Gastrocnemius medialis (tissue), 4 donors: ENCODE results near the gene TRAPPC8. TPM values are rescaled to one million over a fixed set of nuclear protein-coding genes. Genes with fewer than 3 reads are reported as not detected.
A peak's percentile ranks its signal among the peaks of the same experiment; 100 is the strongest.
"Not testable (repeated sequence)": the region's sequence is repeated elsewhere in the genome, so short reads cannot be mapped to it uniquely, and the experiment has no call there.

Experiments
- ATAC-seq, 2 donors: fragments of 150-250 bp; one replicate each; pipeline ENCODE4 v1.9.1; 2016
- DNase-seq, 2 donors: peaks; one replicate each; pipeline ENCODE4 v3.0.0-alpha.2; 2019
- H3K27ac ChIP-seq, 4 donors: fragments of 200-600 bp; sonication (generic); 1 replicate in 1 of 4; 2 replicates in 3 of 4; pipeline ENCODE4 v1.5.1; 2016 to 2018; ENCODE audit warnings: mild to moderate bottlenecking in 2 of 4, moderate library complexity in 1 of 4
- H3K27me3 ChIP-seq, 3 donors: fragments of 200-600 bp; sonication (generic) in 2 of 3; 1 replicate in 1 of 3; 2 replicates in 2 of 3; pipeline versions ENCODE4 v1.5.1 to v1.6.0; 2016 to 2019; ENCODE audit warnings: mild to moderate bottlenecking in 1 of 3, moderate library complexity in 1 of 3
- H3K36me3 ChIP-seq, 2 donors: fragments of 200-600 bp; sonication (generic) in 1 of 2; one replicate each; pipeline ENCODE4 v1.5.1; 2017 to 2018
- H3K4me1 ChIP-seq, 2 donors: fragments of 200-600 bp; sonication (generic) in 1 of 2; one replicate each; pipeline ENCODE4 v1.5.1; 2016 to 2017; ENCODE audit warnings: mild to moderate bottlenecking in 2 of 2
- H3K4me3 ChIP-seq, 4 donors: fragments of 200-600 bp; sonication (generic) in 3 of 4; 1 replicate in 1 of 4; 2 replicates in 3 of 4; pipeline ENCODE4 v1.5.1; 2016 to 2019; ENCODE audit warnings: mild to moderate bottlenecking in 2 of 4
- H3K9me3 ChIP-seq, 3 donors: fragments of 200-600 bp; sonication (generic) in 2 of 3; 1 replicate in 1 of 3; 2 replicates in 2 of 3; pipeline ENCODE4 v1.5.1; 2016 to 2019
- POLR2A ChIP-seq, 2 donors: fragments of 450-650 bp; IDR thresholded peaks; one replicate each; pipeline ENCODE4 v1.6.1; 2017; ENCODE audit warnings: antibody characterized with exemption in 2 of 2, mild to moderate bottlenecking in 2 of 2, moderate library complexity in 2 of 2
- in situ Hi-C, 4 donors: fragments of 200-750 bp; cut with MboI; loops; one replicate each; pipeline versions ENCODE4 v1.15.0 to v1.8.0; 2017; ENCODE audit warnings: low sequenced_read_pairs in 4 of 4
- intact Hi-C: fragments of 100-400 bp; cut with DNase I; formaldehyde crosslinking; loops from one replicate; pipeline ENCODE4 v1.15.1; 2023; ENCODE audit warnings: low total_unique reads
- total RNA-seq, 4 donors: library from RNA; depleted of rRNA; stranded (reverse); fragments of >200 nt; gene quantifications; one replicate each; pipeline versions ENCODE4 v1.1.0 to v1.2.3, GENCODE V29; 2016
- TF ChIP-seq, protein P1 (sequence below), 5 experiments: fragments of 450-650 bp in 3 of 5; fragments of 200-600 bp in 2 of 5; sonication (generic) in 2 of 5; IDR thresholded peaks in 4 of 5; conservative IDR thresholded peaks in 1 of 5; 1 replicate in 4 of 5; 2 replicates in 1 of 5; pipeline ENCODE4 v1.5.1; 2016 to 2019; ENCODE audit warnings: antibody characterized with exemption in 5 of 5, mild to moderate bottlenecking in 3 of 5, moderate library complexity in 3 of 5

The TRAPPC8 gene
- total RNA-seq, 4 donors from 2014 or later, result 29.8 to 40.7 (median 39.1) TPM

DNA sequence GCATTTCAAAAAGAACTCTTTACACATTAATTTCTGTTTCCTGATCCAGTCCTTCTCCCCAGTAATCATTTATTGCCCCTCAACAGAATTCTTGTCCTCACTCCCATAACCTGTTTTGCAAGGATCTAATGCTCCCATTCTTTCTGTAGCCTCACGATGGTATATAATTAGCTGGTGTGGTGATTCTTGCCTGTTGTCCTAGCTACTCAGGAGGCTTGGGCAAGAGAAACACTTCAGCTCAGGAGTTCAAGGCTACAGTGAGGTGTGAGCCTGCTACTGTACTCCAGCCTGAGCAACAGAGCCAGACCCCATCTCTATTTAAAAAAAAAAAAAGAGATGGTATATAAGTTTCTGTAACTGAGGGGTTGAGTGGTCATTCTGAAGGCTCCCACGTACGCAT is 7.7 kb upstream of the TRAPPC8 start:
- Histone ChIP-seq H3K4me1 (no peaks in the 10 kb centered on the region), H3K36me3 (no peaks in the 10 kb centered on the region), H3K4me3 (no peak overlapping the region), H3K27ac (no peak overlapping the region), H3K9me3 (no peaks in the 10 kb centered on the region), H3K27me3 (no peaks in the 10 kb centered on the region)
- TF ChIP-seq, protein P1, sequence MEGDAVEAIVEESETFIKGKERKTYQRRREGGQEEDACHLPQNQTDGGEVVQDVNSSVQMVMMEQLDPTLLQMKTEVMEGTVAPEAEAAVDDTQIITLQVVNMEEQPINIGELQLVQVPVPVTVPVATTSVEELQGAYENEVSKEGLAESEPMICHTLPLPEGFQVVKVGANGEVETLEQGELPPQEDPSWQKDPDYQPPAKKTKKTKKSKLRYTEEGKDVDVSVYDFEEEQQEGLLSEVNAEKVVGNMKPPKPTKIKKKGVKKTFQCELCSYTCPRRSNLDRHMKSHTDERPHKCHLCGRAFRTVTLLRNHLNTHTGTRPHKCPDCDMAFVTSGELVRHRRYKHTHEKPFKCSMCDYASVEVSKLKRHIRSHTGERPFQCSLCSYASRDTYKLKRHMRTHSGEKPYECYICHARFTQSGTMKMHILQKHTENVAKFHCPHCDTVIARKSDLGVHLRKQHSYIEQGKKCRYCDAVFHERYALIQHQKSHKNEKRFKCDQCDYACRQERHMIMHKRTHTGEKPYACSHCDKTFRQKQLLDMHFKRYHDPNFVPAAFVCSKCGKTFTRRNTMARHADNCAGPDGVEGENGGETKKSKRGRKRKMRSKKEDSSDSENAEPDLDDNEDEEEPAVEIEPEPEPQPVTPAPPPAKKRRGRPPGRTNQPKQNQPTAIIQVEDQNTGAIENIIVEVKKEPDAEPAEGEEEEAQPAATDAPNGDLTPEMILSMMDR (IDR thresholded peaks at IDR 0.05 in 4 of 5, conservative IDR thresholded peaks at IDR 0.05 in 1 of 5), result no peak
- no peak for TF ChIP-seq POLR2A (IDR thresholded peaks at IDR 0.05)
- DNase-seq, result no peak
- ATAC-seq, result no peak
- in situ Hi-C loops, result loop anchor here in 3 of 4 donors (10.0 to 25.0 kb wide), 3 partner anchors 134 to 388 kb away; no protein-coding TSS in a partner anchor
- intact Hi-C loops, result no loop called here

DNA sequence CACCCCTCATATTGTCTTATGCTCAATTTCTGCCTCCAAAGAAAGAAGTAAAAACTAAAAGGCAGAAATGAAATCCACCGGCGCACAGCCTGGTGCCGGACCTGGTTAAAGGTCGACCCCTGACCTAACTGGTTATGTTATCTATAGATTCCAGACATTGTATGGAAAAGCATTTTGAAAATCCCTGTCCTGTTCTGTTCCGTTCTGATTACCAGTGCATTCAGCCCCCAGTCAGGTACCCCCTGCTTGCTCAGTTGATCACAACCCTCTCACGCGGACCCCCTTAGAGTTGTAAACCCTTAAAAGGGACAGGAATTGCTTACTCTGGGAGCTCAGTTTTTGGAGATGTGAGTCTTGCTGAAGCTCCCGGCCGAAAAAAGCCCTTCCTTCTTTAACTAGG is 5.4 kb upstream of the TRAPPC8 start:
- H3K4me1 ChIP-seq, DNase-seq, ATAC-seq, H3K4me3 ChIP-seq, H3K9me3 ChIP-seq, H3K27me3 ChIP-seq, H3K27ac ChIP-seq, intact Hi-C loops, H3K36me3 ChIP-seq: not testable (repeated sequence)
- in situ Hi-C loops, result loop anchor here in 2 of 4 donors (10.0 to 25.0 kb wide), 2 partner anchors 139 to 146 kb away; partner anchors contain the start of gene RNF138 (in 2 of the 2)

DNA sequence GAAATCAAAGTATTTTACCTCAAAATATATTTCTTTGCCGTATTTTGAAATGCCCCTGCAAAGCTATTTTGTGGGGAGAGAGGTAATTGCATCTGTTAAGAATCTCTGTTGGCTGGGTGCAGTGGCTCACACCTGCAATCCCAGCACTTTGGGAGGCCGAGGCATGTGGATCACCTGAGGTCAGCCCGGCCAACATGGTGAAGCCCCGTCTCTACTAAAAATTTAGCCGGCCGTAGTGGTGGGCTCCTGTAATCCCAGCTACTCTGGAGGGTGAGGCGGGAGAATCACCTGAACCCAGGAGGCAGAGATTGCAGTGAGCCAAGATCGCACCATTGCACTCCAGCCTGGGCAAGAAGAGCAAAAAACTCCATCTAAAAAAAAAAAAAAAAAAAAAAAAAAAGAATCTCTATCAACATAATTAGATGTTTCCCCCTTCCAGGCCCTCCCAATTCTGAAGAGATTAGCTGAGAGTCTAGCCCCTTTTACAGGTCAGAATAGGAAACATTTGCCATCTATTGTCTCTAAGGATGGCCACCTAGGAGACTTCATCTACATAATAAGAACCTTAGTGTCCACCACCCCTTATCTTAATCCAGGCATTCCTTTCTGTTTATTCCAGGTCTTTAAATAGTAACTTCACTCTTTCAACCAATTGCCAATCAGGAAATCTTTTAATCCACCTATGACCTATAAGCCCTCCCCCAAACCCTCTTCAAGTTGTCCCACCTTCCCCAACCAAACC is 3.5 kb upstream of the TRAPPC8 start:
- no peaks in the 10 kb centered on the region for H3K9me3 ChIP-seq
- no peak overlapping the region for H3K27ac ChIP-seq
- no peaks in the 10 kb centered on the region for H3K36me3 ChIP-seq
- no peaks in the 10 kb centered on the region for H3K27me3 ChIP-seq
- intact Hi-C loops, result no loop called here
- in situ Hi-C loops, result loop anchor here in 2 of 4 donors (10.0 to 25.0 kb wide), 2 partner anchors 141 to 148 kb away; partner anchors contain the start of gene RNF138 (in 2 of the 2)
- ATAC-seq (no peak), DNase-seq (no peak)
- TF ChIP-seq, protein P1 (IDR thresholded peaks at IDR 0.05 in 4 of 5, conservative IDR thresholded peaks at IDR 0.05 in 1 of 5), result no peak
- no peak for TF ChIP-seq POLR2A (IDR thresholded peaks at IDR 0.05)
- H3K4me1 ChIP-seq, result peaks cover 7 to 11% of the 10 kb centered on the region in 2 donors
- no peak overlapping the region for H3K4me3 ChIP-seq

DNA sequence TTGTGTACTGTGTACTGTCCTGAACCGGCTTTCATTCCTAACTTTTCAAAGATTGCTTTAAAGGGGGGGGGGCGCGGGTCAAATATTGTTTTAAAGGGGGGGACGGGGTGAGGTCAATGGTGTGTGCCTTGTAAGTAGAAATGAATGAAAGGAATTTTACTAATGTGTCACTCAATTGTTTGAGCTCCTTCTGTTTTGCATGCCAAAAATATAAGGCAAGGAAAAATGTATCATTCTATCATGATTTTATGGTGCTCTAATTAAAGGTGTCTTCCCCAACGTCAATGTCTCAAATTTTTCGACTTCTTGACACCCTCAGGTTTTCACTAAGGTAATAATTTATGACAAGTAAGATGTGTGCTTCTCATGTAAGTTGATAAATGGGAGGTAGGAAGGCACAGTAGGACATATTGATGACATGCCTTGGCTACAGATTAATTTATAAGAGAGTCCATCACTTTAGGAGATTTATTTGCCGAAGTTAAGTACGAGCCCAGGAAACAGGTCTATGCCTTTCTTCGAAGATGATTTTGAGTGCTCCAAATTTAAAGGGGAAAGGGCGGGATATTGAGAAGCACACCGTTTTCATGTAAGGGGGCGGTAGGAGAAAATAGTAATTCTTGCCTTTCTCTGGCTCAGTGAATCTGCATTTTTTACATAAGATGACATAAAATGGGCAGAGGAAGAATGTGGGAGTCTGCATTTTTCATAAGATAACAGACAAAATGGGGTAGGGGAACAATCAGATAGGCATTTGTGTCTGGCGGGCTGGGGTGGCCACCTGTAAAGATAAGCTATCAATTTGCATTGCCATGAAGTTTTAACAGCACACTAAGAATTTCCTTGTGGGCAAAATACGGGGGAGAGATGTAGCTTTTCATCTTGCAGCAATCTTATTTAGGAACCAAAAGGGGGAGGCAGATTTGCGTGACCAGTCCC is 1.2 kb upstream of the TRAPPC8 start:
- intact Hi-C loops, result loop anchor here (1.0 to 5.0 kb wide), 4 partner anchors 33 to 528 kb away; partner anchors contain the start of gene GAREM1

More for the DNA sequence above, 1.2 kb upstream of the TRAPPC8 start:
- no peak for ATAC-seq
- H3K27me3 ChIP-seq, result no peaks in the 10 kb centered on the region
- H3K4me1 ChIP-seq, result peaks cover 26 to 33% of the 10 kb centered on the region in 2 donors
- peak overlapping the region; percentile 86 to 97 (median 96) for H3K27ac ChIP-seq
- H3K4me3 ChIP-seq, result peak overlapping the region; percentile 69 to 86 (median 76)
- DNase-seq, result no peak
- in situ Hi-C loops, result loop anchor here in 2 of 4 donors (10.0 to 25.0 kb wide), 2 partner anchors 143 to 151 kb away; partner anchors contain the start of gene RNF138 (in 2 of the 2)
- no peaks in the 10 kb centered on the region for H3K36me3 ChIP-seq
- no peaks in the 10 kb centered on the region for H3K9me3 ChIP-seq
- TF ChIP-seq POLR2A (IDR thresholded peaks at IDR 0.05), result no peak
- TF ChIP-seq, protein P1 (IDR thresholded peaks at IDR 0.05 in 4 of 5, conservative IDR thresholded peaks at IDR 0.05 in 1 of 5), result no peak
